EH (cell line): ENCODE data around the gene RAD1.
A peak's percentile ranks its signal among the peaks of the same experiment; 100 is the strongest.

Experiments used
- DNase-seq: peaks from one replicate; pipeline ENCODE4 v3.0.0-alpha.2; 2015; ENCODE audit warnings: low read depth

RAD1 gene

GRCh38 chr5:34915856-34916192 lies 520 bp upstream of the RAD1 start:
- no peak for DNase-seq

- DNase-seq = peak; percentile 56
Observed at GRCh38 chr5:34914671-34915138, 599 bp downstream of the RAD1 start.

GRCh38 chr5:34913072-34913471 lies 2.2 kb downstream of the RAD1 start:
- peak; percentile 91 for DNase-seq

GRCh38 chr5:34905564-34905963 lies 9.7 kb downstream of the RAD1 start:
- peak; percentile 40 for DNase-seq

- no peak for DNase-seq
Observed at GRCh38 chr5:34903260-34903659, 12.0 kb downstream of the RAD1 start.

- no peak for DNase-seq
Observed at GRCh38 chr5:34900652-34901051, 14.7 kb downstream of the RAD1 start.

GRCh38 chr5:34899066-34899465 lies 16.2 kb downstream of the RAD1 start:
- DNase-seq = no peak

GRCh38 chr5:34898258-34898895 lies 16.9 kb downstream of the RAD1 start:
- peak; percentile 79 for DNase-seq

- peak; percentile 52 for DNase-seq
Observed at GRCh38 chr5:34897646-34898045, 17.7 kb downstream of the RAD1 start.

GRCh38 chr5:34895641-34896419 lies 19.5 kb downstream of the RAD1 start:
- DNase-seq = no peak

GRCh38 chr5:34894716-34895115 lies 20.6 kb downstream of the RAD1 start:
- no peak for DNase-seq

GRCh38 chr5:34892414-34892813 lies 22.9 kb downstream of the RAD1 start:
- no peak for DNase-seq

- DNase-seq = peak; percentile 88
Observed at GRCh38 chr5:34891981-34892380, 23.3 kb downstream of the RAD1 start.

- DNase-seq = no peak
Observed at GRCh38 chr5:34889394-34889793, 25.9 kb downstream of the RAD1 start.

GRCh38 chr5:34886392-34887119 lies 28.7 kb downstream of the RAD1 start:
- DNase-seq = no peak

GRCh38 chr5:34881246-34881645 lies 34.1 kb downstream of the RAD1 start:
- no peak for DNase-seq

- no peak for DNase-seq
Observed at GRCh38 chr5:34876275-34876674, 39.0 kb downstream of the RAD1 start.

- no peak for DNase-seq
Observed at GRCh38 chr5:34870382-34870781, 44.9 kb downstream of the RAD1 start.

- DNase-seq = no peak
Observed at GRCh38 chr5:34869256-34869655, 46.0 kb downstream of the RAD1 start.

GRCh38 chr5:34868791-34869190 lies 46.5 kb downstream of the RAD1 start:
- no peak for DNase-seq

GRCh38 chr5:34867660-34868059 lies 47.6 kb downstream of the RAD1 start:
- no peak for DNase-seq

GRCh38 chr5:34866989-34867471 lies 48.3 kb downstream of the RAD1 start:
- DNase-seq = no peak

GRCh38 chr5:34865091-34865490 lies 50.2 kb downstream of the RAD1 start:
- DNase-seq = no peak
